ENCODE data around the gene CBFA2T3.

GRCh38 chr16:88902744-88903143 lies 74.3 kb downstream of the CBFA2T3 start:
- TF ChIP-seq POLR2A (IDR thresholded peaks at IDR 0.05; ENCODE audit: low read length) (no peak), GATA1 (IDR thresholded peaks at IDR 0.05; ENCODE audit: low read depth, low read length) (no peak)

All from erythroblast (primary cell).